Esophagus muscularis mucosa (tissue), 4 donors: ENCODE measurements around the gene GBF1.

Experiments
- CTCF ChIP-seq, 3 experiments: fragments of 200-600 bp in 2 of 3; fragments of 450-650 bp in 1 of 3; sonication (generic) in 2 of 3; IDR thresholded peaks; one replicate each; pipeline ENCODE4 v1.5.1; 2017 to 2019; ENCODE audit warnings: antibody characterized with exemption in 3 of 3, mild to moderate bottlenecking in 2 of 3, moderate library complexity in 1 of 3
- EP300 ChIP-seq: sonication (generic); formaldehyde crosslinking; IDR thresholded peaks from one replicate; pipeline ENCODE4 v1.6.1; 2017; ENCODE audit warnings: antibody characterized with exemption
- POLR2A ChIP-seq: fragments of 450-650 bp; IDR thresholded peaks from one replicate; pipeline ENCODE4 v1.6.1; 2017; ENCODE audit warnings: antibody characterized with exemption, moderate library complexity, mild to moderate bottlenecking, low read depth

- TF ChIP-seq CTCF (IDR thresholded peaks at IDR 0.05): no peak
- TF ChIP-seq POLR2A: no peak
- TF ChIP-seq EP300: no peak
Measured at GRCh38 chr10:102410429-102411073, 165.2 kb downstream of the GBF1 start.
